Liver (tissue), 9 donors: Measurements from ENCODE around the gene MTHFD2L. TPM values are rescaled to one million over a fixed set of nuclear protein-coding genes. Genes with fewer than 3 reads are reported as not detected.

Experiments
- DNase-seq: peaks from one replicate; pipeline ENCODE4 v3.0.0-alpha.2; 2017; ENCODE audit warnings: low spot score
- H3K27ac ChIP-seq, 2 donors: one replicate each; pipeline ENCODE4 v1.7.0; 2013; ENCODE audit warnings: inconsistent platforms in 2 of 2, low read length in 2 of 2, control low read depth in 1 of 2, low read depth in 1 of 2, mild to moderate bottlenecking in 1 of 2
- H3K27me3 ChIP-seq, 4 donors: one replicate each; pipeline versions ENCODE4 v1.6.1 to v1.7.0; 2013; ENCODE audit warnings: low read length in 3 of 4, inconsistent platforms in 1 of 4, mild to moderate bottlenecking in 1 of 4, moderate library complexity in 1 of 4; ENCODE audit not compliant: control insufficient read depth in 4 of 4, insufficient read depth in 4 of 4
- H3K36me3 ChIP-seq, 4 donors: one replicate each; pipeline versions ENCODE4 v1.6.1 to v1.7.0; 2013; ENCODE audit warnings: low read length in 3 of 4, mild to moderate bottlenecking in 3 of 4, low read depth in 1 of 4, moderate library complexity in 1 of 4; ENCODE audit not compliant: control insufficient read depth in 4 of 4, insufficient read depth in 3 of 4
- H3K4me1 ChIP-seq, 4 donors: one replicate each; pipeline versions ENCODE4 v1.6.1 to v1.7.0; 2013; ENCODE audit warnings: low read length in 3 of 4, mild to moderate bottlenecking in 3 of 4, moderate library complexity in 1 of 4; ENCODE audit not compliant: control insufficient read depth in 4 of 4, insufficient read depth in 4 of 4
- H3K4me3 ChIP-seq, 3 donors: one replicate each; pipeline versions ENCODE4 v1.6.1 to v1.7.0; 2013; ENCODE audit warnings: low read length in 3 of 3, control low read depth in 1 of 3, low read depth in 1 of 3, mild to moderate bottlenecking in 1 of 3
- H3K9ac ChIP-seq, 2 donors: one replicate each; pipeline ENCODE4 v1.7.0; 2013; ENCODE audit warnings: low read length in 2 of 2, mild to moderate bottlenecking in 2 of 2, moderate library complexity in 2 of 2, control low read depth in 1 of 2, low read depth in 1 of 2
- H3K9me3 ChIP-seq, 4 donors: one replicate each; pipeline versions ENCODE4 v1.6.1 to v1.7.0; 2013; ENCODE audit warnings: low read length in 3 of 4; ENCODE audit not compliant: control insufficient read depth in 4 of 4
- EGR1 ChIP-seq, 2 donors: IDR thresholded peaks; 2 replicates each; pipeline ENCODE4 v1.6.1; 2016 to 2018; ENCODE audit warnings: antibody characterized with exemption in 2 of 2, low read depth in 2 of 2
- FOXA1 ChIP-seq: IDR thresholded peaks from 2 replicates; pipeline ENCODE4 v1.6.1; 2016; ENCODE audit warnings: antibody characterized with exemption
- FOXA2 ChIP-seq: IDR thresholded peaks from 2 replicates; pipeline ENCODE4 v1.6.1; 2016; ENCODE audit warnings: antibody characterized with exemption
- GABPA ChIP-seq, 2 donors: IDR thresholded peaks in 1 of 2; conservative IDR thresholded peaks in 1 of 2; 2 replicates each; pipeline ENCODE4 v1.6.1; 2016; ENCODE audit warnings: antibody characterized with exemption in 2 of 2, mild to moderate bottlenecking in 1 of 2, moderate library complexity in 1 of 2
- HNF4A ChIP-seq, 2 donors: conservative IDR thresholded peaks; 2 replicates each; pipeline ENCODE4 v1.6.1; 2016; ENCODE audit warnings: antibody characterized with exemption in 2 of 2, mild to moderate bottlenecking in 2 of 2
- HNF4G ChIP-seq: IDR thresholded peaks from 2 replicates; pipeline ENCODE4 v1.6.1; 2016; ENCODE audit warnings: antibody characterized with exemption
- JUND ChIP-seq, 2 donors: IDR thresholded peaks; 2 replicates each; pipeline ENCODE4 v1.6.1; 2016; ENCODE audit warnings: antibody characterized with exemption in 2 of 2
- RXRA ChIP-seq, 2 donors: IDR thresholded peaks; 2 replicates each; pipeline ENCODE4 v1.6.1; 2017 to 2018; ENCODE audit warnings: antibody characterized with exemption in 2 of 2, mild to moderate bottlenecking in 1 of 2
- SP1 ChIP-seq: IDR thresholded peaks from 2 replicates; pipeline ENCODE4 v1.6.1; 2018; ENCODE audit warnings: antibody characterized with exemption, mild to moderate bottlenecking
- TAF1 ChIP-seq: conservative IDR thresholded peaks from 2 replicates; pipeline ENCODE4 v1.6.1; 2016; ENCODE audit warnings: antibody characterized with exemption, mild to moderate bottlenecking
- YY1 ChIP-seq: IDR thresholded peaks from 2 replicates; pipeline ENCODE4 v1.6.1; 2016; ENCODE audit warnings: antibody characterized with exemption, mild to moderate bottlenecking
- WGBS: extraction: QIAGEN DNeasy Blood & Tissue Kit; methylation state at CpG from one replicate; pipeline ENCODE4 v1.1.7; 2013; 5-methylcytosine and 5-hydroxymethylcytosine counted together
- polyA plus RNA-seq, 2 donors: library from polyadenylated mRNA; stranded (reverse) in 1 of 2; unstranded in 1 of 2; fragments of 200-250 nt in 1 of 2; fragments of >200 nt in 1 of 2; fragmentation: Nextera tagmentation in 1 of 2; extraction: Ambion mirVana in 1 of 2; gene quantifications; one replicate each; pipeline versions ENCODE4 v1.2.1 to v1.2.3, GENCODE V29; 2013 to 2015
- total RNA-seq, 2 donors: library from RNA; depleted of rRNA; stranded (reverse); fragments of >200 nt; gene quantifications; one replicate each; pipeline ENCODE4 v1.2.3, GENCODE V29; 2014
- TF ChIP-seq, protein P1 (sequence below): IDR thresholded peaks from 2 replicates; pipeline ENCODE4 v1.6.1; 2016; ENCODE audit warnings: antibody characterized with exemption
- TF ChIP-seq, protein P2 (sequence below): IDR thresholded peaks from 2 replicates; pipeline ENCODE4 v1.6.1; 2016; ENCODE audit warnings: antibody characterized with exemption, mild to moderate bottlenecking
- TF ChIP-seq, protein P3 (sequence below): fragments of 150-350 bp; IDR thresholded peaks from 2 replicates; pipeline ENCODE4 v1.5.1; 2017; ENCODE audit warnings: improper control_type of control experiment, low read depth, low read length; ENCODE audit not compliant: missing input control
- TF ChIP-seq, protein P4 (sequence below): IDR thresholded peaks from 2 replicates; pipeline ENCODE4 v1.6.1; 2016; ENCODE audit warnings: antibody characterized with exemption
- TF ChIP-seq, protein P5 (sequence below): IDR thresholded peaks from 2 replicates; pipeline ENCODE4 v1.6.1; 2016; ENCODE audit warnings: antibody characterized with exemption
- donor health status: healthy.
- donor health status: healthy.
- donor health status: healthy.
- donor health status: healthy.
- donor health status: healthy.

MTHFD2L gene
- total and polyA plus RNA-seq, 4 donors, result 7.4 to 51.5 (median 31.1) TPM

DNA sequence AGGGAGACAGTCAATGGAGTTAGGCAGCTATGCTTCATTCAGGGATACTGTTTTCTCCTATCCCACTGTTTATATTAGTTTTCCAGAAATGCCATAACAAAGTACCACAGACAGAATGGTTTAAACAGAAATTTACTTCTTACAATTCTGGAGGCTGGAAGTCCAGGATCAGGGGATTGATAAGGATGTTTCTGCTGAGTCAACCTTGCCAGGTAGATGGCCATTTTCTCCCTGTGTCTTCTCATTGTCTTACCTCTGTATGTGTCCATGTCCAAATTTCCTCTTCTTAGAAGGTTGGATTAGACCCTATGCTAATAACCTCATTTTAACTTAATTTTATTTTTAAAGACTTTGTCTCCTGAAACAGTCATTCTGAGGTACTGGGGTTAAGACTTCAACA, 129.9 kb downstream of the MTHFD2L start:
- H3K4me1 ChIP-seq, result no peaks in the 10 kb centered on the region
- no peak overlapping the region for H3K4me3 ChIP-seq
- H3K27ac ChIP-seq, result no peak overlapping the region
- no peaks in the 10 kb centered on the region for H3K27me3 ChIP-seq
- no peaks in the 10 kb centered on the region for H3K9me3 ChIP-seq
- no peak overlapping the region for H3K9ac ChIP-seq
- DNase-seq, result no peak
- peaks cover 0 to 3% (median under 1%) of the 10 kb centered on the region in 4 donors for H3K36me3 ChIP-seq
- TF ChIP-seq, protein P1, sequence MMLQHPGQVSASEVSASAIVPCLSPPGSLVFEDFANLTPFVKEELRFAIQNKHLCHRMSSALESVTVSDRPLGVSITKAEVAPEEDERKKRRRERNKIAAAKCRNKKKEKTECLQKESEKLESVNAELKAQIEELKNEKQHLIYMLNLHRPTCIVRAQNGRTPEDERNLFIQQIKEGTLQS, result no peak
- no peak for TF ChIP-seq RXRA (IDR thresholded peaks at IDR 0.05)
- no peak for TF ChIP-seq FOXA1
- TF ChIP-seq, protein P2, sequence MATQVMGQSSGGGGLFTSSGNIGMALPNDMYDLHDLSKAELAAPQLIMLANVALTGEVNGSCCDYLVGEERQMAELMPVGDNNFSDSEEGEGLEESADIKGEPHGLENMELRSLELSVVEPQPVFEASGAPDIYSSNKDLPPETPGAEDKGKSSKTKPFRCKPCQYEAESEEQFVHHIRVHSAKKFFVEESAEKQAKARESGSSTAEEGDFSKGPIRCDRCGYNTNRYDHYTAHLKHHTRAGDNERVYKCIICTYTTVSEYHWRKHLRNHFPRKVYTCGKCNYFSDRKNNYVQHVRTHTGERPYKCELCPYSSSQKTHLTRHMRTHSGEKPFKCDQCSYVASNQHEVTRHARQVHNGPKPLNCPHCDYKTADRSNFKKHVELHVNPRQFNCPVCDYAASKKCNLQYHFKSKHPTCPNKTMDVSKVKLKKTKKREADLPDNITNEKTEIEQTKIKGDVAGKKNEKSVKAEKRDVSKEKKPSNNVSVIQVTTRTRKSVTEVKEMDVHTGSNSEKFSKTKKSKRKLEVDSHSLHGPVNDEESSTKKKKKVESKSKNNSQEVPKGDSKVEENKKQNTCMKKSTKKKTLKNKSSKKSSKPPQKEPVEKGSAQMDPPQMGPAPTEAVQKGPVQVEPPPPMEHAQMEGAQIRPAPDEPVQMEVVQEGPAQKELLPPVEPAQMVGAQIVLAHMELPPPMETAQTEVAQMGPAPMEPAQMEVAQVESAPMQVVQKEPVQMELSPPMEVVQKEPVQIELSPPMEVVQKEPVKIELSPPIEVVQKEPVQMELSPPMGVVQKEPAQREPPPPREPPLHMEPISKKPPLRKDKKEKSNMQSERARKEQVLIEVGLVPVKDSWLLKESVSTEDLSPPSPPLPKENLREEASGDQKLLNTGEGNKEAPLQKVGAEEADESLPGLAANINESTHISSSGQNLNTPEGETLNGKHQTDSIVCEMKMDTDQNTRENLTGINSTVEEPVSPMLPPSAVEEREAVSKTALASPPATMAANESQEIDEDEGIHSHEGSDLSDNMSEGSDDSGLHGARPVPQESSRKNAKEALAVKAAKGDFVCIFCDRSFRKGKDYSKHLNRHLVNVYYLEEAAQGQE, result no peak
- TF ChIP-seq SP1, result no peak
- TF ChIP-seq HNF4A (conservative IDR thresholded peaks at IDR 0.05), result no peak
- TF ChIP-seq FOXA2, result no peak
- no peak for TF ChIP-seq TAF1
- TF ChIP-seq, protein P3, sequence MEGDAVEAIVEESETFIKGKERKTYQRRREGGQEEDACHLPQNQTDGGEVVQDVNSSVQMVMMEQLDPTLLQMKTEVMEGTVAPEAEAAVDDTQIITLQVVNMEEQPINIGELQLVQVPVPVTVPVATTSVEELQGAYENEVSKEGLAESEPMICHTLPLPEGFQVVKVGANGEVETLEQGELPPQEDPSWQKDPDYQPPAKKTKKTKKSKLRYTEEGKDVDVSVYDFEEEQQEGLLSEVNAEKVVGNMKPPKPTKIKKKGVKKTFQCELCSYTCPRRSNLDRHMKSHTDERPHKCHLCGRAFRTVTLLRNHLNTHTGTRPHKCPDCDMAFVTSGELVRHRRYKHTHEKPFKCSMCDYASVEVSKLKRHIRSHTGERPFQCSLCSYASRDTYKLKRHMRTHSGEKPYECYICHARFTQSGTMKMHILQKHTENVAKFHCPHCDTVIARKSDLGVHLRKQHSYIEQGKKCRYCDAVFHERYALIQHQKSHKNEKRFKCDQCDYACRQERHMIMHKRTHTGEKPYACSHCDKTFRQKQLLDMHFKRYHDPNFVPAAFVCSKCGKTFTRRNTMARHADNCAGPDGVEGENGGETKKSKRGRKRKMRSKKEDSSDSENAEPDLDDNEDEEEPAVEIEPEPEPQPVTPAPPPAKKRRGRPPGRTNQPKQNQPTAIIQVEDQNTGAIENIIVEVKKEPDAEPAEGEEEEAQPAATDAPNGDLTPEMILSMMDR, result no peak
- TF ChIP-seq, protein P4, sequence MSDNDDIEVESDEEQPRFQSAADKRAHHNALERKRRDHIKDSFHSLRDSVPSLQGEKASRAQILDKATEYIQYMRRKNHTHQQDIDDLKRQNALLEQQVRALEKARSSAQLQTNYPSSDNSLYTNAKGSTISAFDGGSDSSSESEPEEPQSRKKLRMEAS, result no peak

DNA sequence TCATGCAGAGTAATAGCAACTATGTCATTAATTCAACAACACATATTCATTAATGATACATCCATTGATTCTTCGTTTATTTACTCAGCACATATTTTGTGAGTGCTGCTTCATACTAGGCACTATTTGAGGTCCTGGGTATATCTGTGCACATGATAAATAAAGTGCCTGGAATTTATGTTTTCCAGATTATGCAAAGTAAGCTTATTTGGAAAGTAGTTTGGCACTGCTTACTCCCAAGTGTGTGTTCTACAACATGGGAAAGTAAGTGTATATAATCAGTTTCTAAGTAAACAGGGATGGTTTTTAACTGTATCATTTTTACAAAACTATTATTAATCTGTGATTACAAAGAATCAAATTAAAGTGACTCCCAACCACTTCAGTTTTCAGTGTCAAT, 133.6 kb downstream of the MTHFD2L start:
- 93% methylated on average over 1 of the region's 1 CpG for WGBS
- DNase-seq, result no peak
- Histone ChIP-seq H3K9ac (no peak overlapping the region), H3K4me3 (no peak overlapping the region), H3K27ac (no peak overlapping the region), H3K36me3 (no peaks in the 10 kb centered on the region), H3K4me1 (no peaks in the 10 kb centered on the region), H3K27me3 (no peaks in the 10 kb centered on the region), H3K9me3 (no peaks in the 10 kb centered on the region)
- no peak for TF ChIP-seq EGR1 (IDR thresholded peaks at IDR 0.05; ENCODE audit: low read depth in 2 of 2)
- no peak for TF ChIP-seq FOXA1
- no peak for TF ChIP-seq RXRA (IDR thresholded peaks at IDR 0.05)
- TF ChIP-seq GABPA (IDR thresholded peaks at IDR 0.05 in 1 of 2, conservative IDR thresholded peaks at IDR 0.05 in 1 of 2), result no peak
- TF ChIP-seq, protein P4, result no peak
- TF ChIP-seq FOXA2, result no peak
- TF ChIP-seq YY1, result no peak
- TF ChIP-seq, protein P2, result no peak
- TF ChIP-seq TAF1, result no peak
- TF ChIP-seq, protein P5, sequence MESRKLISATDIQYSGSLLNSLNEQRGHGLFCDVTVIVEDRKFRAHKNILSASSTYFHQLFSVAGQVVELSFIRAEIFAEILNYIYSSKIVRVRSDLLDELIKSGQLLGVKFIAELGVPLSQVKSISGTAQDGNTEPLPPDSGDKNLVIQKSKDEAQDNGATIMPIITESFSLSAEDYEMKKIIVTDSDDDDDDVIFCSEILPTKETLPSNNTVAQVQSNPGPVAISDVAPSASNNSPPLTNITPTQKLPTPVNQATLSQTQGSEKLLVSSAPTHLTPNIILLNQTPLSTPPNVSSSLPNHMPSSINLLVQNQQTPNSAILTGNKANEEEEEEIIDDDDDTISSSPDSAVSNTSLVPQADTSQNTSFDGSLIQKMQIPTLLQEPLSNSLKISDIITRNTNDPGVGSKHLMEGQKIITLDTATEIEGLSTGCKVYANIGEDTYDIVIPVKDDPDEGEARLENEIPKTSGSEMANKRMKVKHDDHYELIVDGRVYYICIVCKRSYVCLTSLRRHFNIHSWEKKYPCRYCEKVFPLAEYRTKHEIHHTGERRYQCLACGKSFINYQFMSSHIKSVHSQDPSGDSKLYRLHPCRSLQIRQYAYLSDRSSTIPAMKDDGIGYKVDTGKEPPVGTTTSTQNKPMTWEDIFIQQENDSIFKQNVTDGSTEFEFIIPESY, result no peak
- TF ChIP-seq, protein P3, result no peak
- no peak for TF ChIP-seq HNF4G
- TF ChIP-seq JUND (IDR thresholded peaks at IDR 0.05), result no peak
